Endothelial cell (in vitro differentiated cells): Measurements from ENCODE around the gene SLC30A1. TPM values are rescaled to one million over a fixed set of nuclear protein-coding genes. Genes with fewer than 3 reads are reported as not detected.

Source experiments
- DNase-seq: peaks from one replicate; pipeline ENCODE4 v3.0.0; 2021; ENCODE audit warnings: low spot score
- H3K27ac Mint-ChIP-seq: one replicate; pipeline ENCODE4 v1.8.0; 2021; ENCODE audit warnings: mixed read lengths, inconsistent platforms; ENCODE audit not compliant: unreplicated experiment
- H3K27me3 Mint-ChIP-seq: one replicate; pipeline ENCODE4 v1.8.0; 2021; ENCODE audit warnings: mild to moderate bottlenecking, moderate library complexity, mixed read lengths, inconsistent platforms; ENCODE audit not compliant: unreplicated experiment
- H3K36me3 Mint-ChIP-seq: one replicate; pipeline ENCODE4 v1.8.0; 2021; ENCODE audit warnings: mild to moderate bottlenecking, low read depth, mixed read lengths, inconsistent platforms; ENCODE audit not compliant: unreplicated experiment
- H3K4me1 Mint-ChIP-seq: one replicate; pipeline ENCODE4 v1.8.0; 2021; ENCODE audit warnings: mild to moderate bottlenecking, mixed read lengths, inconsistent platforms; ENCODE audit not compliant: unreplicated experiment
- H3K4me3 Mint-ChIP-seq: one replicate; pipeline ENCODE4 v1.8.0; 2021; ENCODE audit warnings: mild to moderate bottlenecking, mixed read lengths, inconsistent platforms; ENCODE audit not compliant: unreplicated experiment
- H3K9me3 Mint-ChIP-seq: one replicate; pipeline ENCODE4 v1.8.0; 2021; ENCODE audit warnings: mixed read lengths, inconsistent platforms; ENCODE audit not compliant: unreplicated experiment
- CTCF ChIP-seq: fragments of 200-600 bp; sonication (generic); IDR thresholded peaks from one replicate; pipeline ENCODE4 v1.5.0; 2021; ENCODE audit warnings: antibody characterized with exemption; ENCODE audit not compliant: unreplicated experiment
- total RNA-seq: library from RNA; stranded (reverse); fragmentation: NEBNext Ultra II Directional; extraction: Animal tissue kit (Norgen Biotek cat#: 25700); gene quantifications from one replicate; pipeline ENCODE4 v1.2.1, GENCODE V29; 2021; ENCODE audit not compliant: unreplicated experiment

Gene SLC30A1
- total RNA-seq, 1 donor from 2014 or later, result 7.7 TPM

GRCh38 chr1:211601982-211602670 is 23.2 kb upstream of the SLC30A1 start:
- peaks cover 3% of the 10 kb centered on the region for H3K4me1 Mint-ChIP-seq
- TF ChIP-seq CTCF, result no peak
- H3K4me3 Mint-ChIP-seq, result no peak overlapping the region
- H3K27me3 Mint-ChIP-seq, result no peaks in the 10 kb centered on the region
- no peak overlapping the region for H3K27ac Mint-ChIP-seq
- no peak for DNase-seq
- no peaks in the 10 kb centered on the region for H3K36me3 Mint-ChIP-seq
- H3K9me3 Mint-ChIP-seq, result no peaks in the 10 kb centered on the region

- no peak for TF ChIP-seq CTCF
- H3K27me3 Mint-ChIP-seq, result no peaks in the 10 kb centered on the region
- H3K27ac Mint-ChIP-seq, result no peak overlapping the region
- H3K4me1 Mint-ChIP-seq, result peaks cover 3% of the 10 kb centered on the region
- no peaks in the 10 kb centered on the region for H3K36me3 Mint-ChIP-seq
- no peak for DNase-seq
- H3K9me3 Mint-ChIP-seq, result no peaks in the 10 kb centered on the region
- no peak overlapping the region for H3K4me3 Mint-ChIP-seq
Observed at GRCh38 chr1:211601159-211601558, 22.2 kb upstream of the SLC30A1 start.

- H3K27ac Mint-ChIP-seq, result no peak overlapping the region
- DNase-seq, result no peak
Observed at GRCh38 chr1:211599250-211599649, 20.3 kb upstream of the SLC30A1 start.

GRCh38 chr1:211598514-211598913 is 19.6 kb upstream of the SLC30A1 start:
- Mint-ChIP-seq H3K36me3 (no peaks in the 10 kb centered on the region), H3K4me3 (no peak overlapping the region), H3K4me1 (peaks cover 3% of the 10 kb centered on the region), H3K27me3 (no peaks in the 10 kb centered on the region), H3K27ac (no peak overlapping the region), H3K9me3 (no peaks in the 10 kb centered on the region)
- no peak for TF ChIP-seq CTCF
- no peak for DNase-seq

More at GRCh38 chr1:211599250-211599649, 20.3 kb upstream of the SLC30A1 start:
- Mint-ChIP-seq H3K4me3 (no peak overlapping the region), H3K27me3 (no peaks in the 10 kb centered on the region), H3K9me3 (no peaks in the 10 kb centered on the region), H3K36me3 (no peaks in the 10 kb centered on the region), H3K4me1 (peaks cover 3% of the 10 kb centered on the region)
- TF ChIP-seq CTCF, result no peak

GRCh38 chr1:211596418-211597181 is 17.6 kb upstream of the SLC30A1 start:
- Mint-ChIP-seq H3K4me1 (no peaks in the 10 kb centered on the region), H3K4me3 (no peak overlapping the region), H3K36me3 (no peaks in the 10 kb centered on the region), H3K9me3 (no peaks in the 10 kb centered on the region), H3K27ac (no peak overlapping the region), H3K27me3 (no peaks in the 10 kb centered on the region)
- no peak for TF ChIP-seq CTCF
- no peak for DNase-seq
